Vagina (tissue), 2 donors: ENCODE results near the gene TPD52L1. TPM values are rescaled to one million over a fixed set of nuclear protein-coding genes. Genes with fewer than 3 reads are reported as not detected.

Experiments
- DNase-seq, 2 donors: peaks; one replicate each; pipeline ENCODE4 v3.0.0-alpha.2; 2017; ENCODE audit errors: extremely low spot score in 2 of 2
- H3K27ac ChIP-seq: fragments of 200-600 bp; sonication (generic); one replicate; pipeline ENCODE4 v1.5.1; 2019
- H3K27me3 ChIP-seq: fragments of 200-600 bp; sonication (generic); one replicate; pipeline ENCODE4 v1.5.1; 2019
- H3K36me3 ChIP-seq, 2 donors: fragments of 200-600 bp; sonication (generic); one replicate each; pipeline ENCODE4 v1.5.1; 2017 to 2019
- H3K4me1 ChIP-seq: fragments of 200-600 bp; sonication (generic); one replicate; pipeline ENCODE4 v1.5.1; 2019
- H3K4me3 ChIP-seq, 2 donors: fragments of 200-600 bp; sonication (generic); 1 replicate in 1 of 2; 2 replicates in 1 of 2; pipeline ENCODE4 v1.5.1; 2016 to 2019
- H3K9me3 ChIP-seq: fragments of 200-600 bp; sonication (generic); one replicate; pipeline ENCODE4 v1.5.1; 2019
- CTCF ChIP-seq, 3 experiments: fragments of 450-650 bp in 2 of 3; fragments of 200-600 bp in 1 of 3; sonication (generic) in 1 of 3; IDR thresholded peaks; one replicate each; pipeline ENCODE4 v1.5.1; 2017 to 2019; ENCODE audit warnings: antibody characterized with exemption in 3 of 3, mild to moderate bottlenecking in 2 of 3, moderate library complexity in 2 of 3
- POLR2A ChIP-seq, 2 donors: fragments of 450-650 bp; IDR thresholded peaks; one replicate each; pipeline ENCODE4 v1.6.1; 2017; ENCODE audit warnings: antibody characterized with exemption in 2 of 2, mild to moderate bottlenecking in 2 of 2, moderate library complexity in 2 of 2
- POLR2AphosphoS5 ChIP-seq, 2 donors: sonication (generic); formaldehyde crosslinking; IDR thresholded peaks; one replicate each; pipeline ENCODE4 v1.9.0; 2017; ENCODE audit warnings: antibody characterized with exemption in 2 of 2, mild to moderate bottlenecking in 2 of 2, low read depth in 1 of 2; ENCODE audit not compliant: insufficient read depth in 1 of 2
- intact Hi-C: fragments of 100-400 bp; cut with DNase I; formaldehyde crosslinking; loops from one replicate; pipeline ENCODE4 v1.15.1; 2023
- total RNA-seq: library from RNA; depleted of rRNA; stranded (reverse); fragments of >200 nt; gene quantifications from one replicate; pipeline ENCODE4 v1.2.3, GENCODE V29; 2016

TPD52L1 gene
- total RNA-seq, 1 donor from 2014 or later = 85.0 TPM

- H3K36me3 ChIP-seq = no peaks in the 10 kb centered on the region
- H3K9me3 ChIP-seq = no peaks in the 10 kb centered on the region
- DNase-seq = no peak
- H3K4me1 ChIP-seq = no peaks in the 10 kb centered on the region
- intact Hi-C loops = no loop called here
- no peak overlapping the region for H3K4me3 ChIP-seq
- H3K27ac ChIP-seq = no peak overlapping the region
- no peak for TF ChIP-seq CTCF (IDR thresholded peaks at IDR 0.05)
- no peak for TF ChIP-seq POLR2A (IDR thresholded peaks at IDR 0.05)
- TF ChIP-seq POLR2AphosphoS5 (IDR thresholded peaks at IDR 0.05; ENCODE audit: insufficient read depth in 1 of 2, low read depth in 1 of 2) = no peak
- H3K27me3 ChIP-seq = no peaks in the 10 kb centered on the region
Measured at GRCh38 chr6:125138083-125138482, 15.5 kb upstream of the TPD52L1 start.

GRCh38 chr6:125140808-125141207 is 12.8 kb upstream of the TPD52L1 start:
- Histone ChIP-seq H3K27me3 (no peaks in the 10 kb centered on the region), H3K36me3 (no peaks in the 10 kb centered on the region), H3K4me1 (no peaks in the 10 kb centered on the region), H3K27ac (no peak overlapping the region), H3K4me3 (no peak overlapping the region), H3K9me3 (no peaks in the 10 kb centered on the region)
- intact Hi-C loops = no loop called here
- no peak for DNase-seq
- TF ChIP-seq CTCF (IDR thresholded peaks at IDR 0.05) (no peak), POLR2AphosphoS5 (IDR thresholded peaks at IDR 0.05; ENCODE audit: insufficient read depth in 1 of 2, low read depth in 1 of 2) (no peak), POLR2A (IDR thresholded peaks at IDR 0.05) (no peak)

- TF ChIP-seq POLR2AphosphoS5 (IDR thresholded peaks at IDR 0.05; ENCODE audit: insufficient read depth in 1 of 2, low read depth in 1 of 2) (no peak), POLR2A (IDR thresholded peaks at IDR 0.05) (no peak), CTCF (IDR thresholded peaks at IDR 0.05) (no peak)
- intact Hi-C loops = no loop called here
Measured at GRCh38 chr6:125142618-125143017, 11.0 kb upstream of the TPD52L1 start.

GRCh38 chr6:125144822-125145221 is 8.8 kb upstream of the TPD52L1 start:
- H3K4me3 ChIP-seq = no peak overlapping the region
- intact Hi-C loops = no loop called here
- no peak for TF ChIP-seq POLR2A (IDR thresholded peaks at IDR 0.05)

More at GRCh38 chr6:125142618-125143017, 11.0 kb upstream of the TPD52L1 start:
- no peaks in the 10 kb centered on the region for H3K4me1 ChIP-seq
- H3K9me3 ChIP-seq = no peaks in the 10 kb centered on the region
- no peaks in the 10 kb centered on the region for H3K27me3 ChIP-seq
- DNase-seq = no peak
- H3K4me3 ChIP-seq = no peak overlapping the region
- no peak overlapping the region for H3K27ac ChIP-seq
- H3K36me3 ChIP-seq = no peaks in the 10 kb centered on the region

GRCh38 chr6:125149256-125150144 is 4.1 kb upstream of the TPD52L1 start:
- DNase-seq = no peak
- intact Hi-C loops = loop anchor here (10.0 kb wide), 2 partner anchors 155 to 615 kb away; partner anchors contain the start of gene HDDC2
- Histone ChIP-seq H3K27ac (no peak overlapping the region), H3K4me1 (peaks cover 15% of the 10 kb centered on the region), H3K36me3 (no peaks in the 10 kb centered on the region), H3K4me3 (no peak overlapping the region), H3K9me3 (no peaks in the 10 kb centered on the region), H3K27me3 (no peaks in the 10 kb centered on the region)
- no peak for TF ChIP-seq POLR2AphosphoS5 (IDR thresholded peaks at IDR 0.05; ENCODE audit: insufficient read depth in 1 of 2, low read depth in 1 of 2)
- TF ChIP-seq CTCF (IDR thresholded peaks at IDR 0.05) = no peak
- no peak for TF ChIP-seq POLR2A (IDR thresholded peaks at IDR 0.05)

More at GRCh38 chr6:125144822-125145221, 8.8 kb upstream of the TPD52L1 start:
- no peak for DNase-seq
- Histone ChIP-seq H3K4me1 (no peaks in the 10 kb centered on the region), H3K27ac (no peak overlapping the region), H3K36me3 (no peaks in the 10 kb centered on the region), H3K27me3 (no peaks in the 10 kb centered on the region), H3K9me3 (no peaks in the 10 kb centered on the region)
